DMS53 treated with DMSO at 0.1 percent for 48 hours (cell line): Measurements from ENCODE around the gene PPP4R3A.
"Not testable (repeated sequence)": the region's sequence is repeated elsewhere in the genome, so short reads cannot be mapped to it uniquely, and the experiment has no call there.

Experiments
- DNase-seq: peaks from one replicate; lab custom pipeline; 2025; ENCODE audit not compliant: unreplicated experiment; lab: John Stamatoyannopoulos, UW

PPP4R3A gene

DNA sequence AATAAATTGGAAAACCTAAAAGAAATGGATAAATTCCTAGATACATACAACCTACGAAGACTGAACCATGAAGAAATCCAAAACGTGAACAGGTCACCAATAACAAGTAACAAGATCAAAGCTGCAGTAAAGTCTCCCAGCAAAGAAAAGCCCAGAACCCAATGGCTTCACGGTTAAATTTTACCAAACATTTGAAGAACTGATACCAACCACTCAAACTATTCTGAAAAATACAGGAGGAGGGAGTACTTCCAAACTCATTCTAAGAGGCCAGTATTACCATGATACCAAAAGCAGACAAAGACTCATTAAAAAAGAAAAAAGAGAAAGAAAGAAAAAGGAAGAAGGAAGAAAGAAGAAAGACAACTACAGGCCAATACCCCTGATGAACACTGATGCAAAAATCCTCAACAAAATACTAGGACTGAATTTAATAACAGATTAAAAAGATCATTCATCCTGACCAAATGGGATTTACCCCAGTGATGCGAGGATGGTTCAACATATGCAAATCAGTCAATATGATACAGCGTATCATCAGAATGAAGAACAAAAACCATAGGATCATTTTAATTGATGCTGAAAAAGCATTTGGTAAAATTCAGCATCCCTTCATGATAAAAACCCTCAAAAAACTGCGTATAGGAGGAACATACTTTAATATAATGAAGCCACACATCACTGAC is 65.6 kb downstream of the PPP4R3A start:
- no peak for DNase-seq

DNA sequence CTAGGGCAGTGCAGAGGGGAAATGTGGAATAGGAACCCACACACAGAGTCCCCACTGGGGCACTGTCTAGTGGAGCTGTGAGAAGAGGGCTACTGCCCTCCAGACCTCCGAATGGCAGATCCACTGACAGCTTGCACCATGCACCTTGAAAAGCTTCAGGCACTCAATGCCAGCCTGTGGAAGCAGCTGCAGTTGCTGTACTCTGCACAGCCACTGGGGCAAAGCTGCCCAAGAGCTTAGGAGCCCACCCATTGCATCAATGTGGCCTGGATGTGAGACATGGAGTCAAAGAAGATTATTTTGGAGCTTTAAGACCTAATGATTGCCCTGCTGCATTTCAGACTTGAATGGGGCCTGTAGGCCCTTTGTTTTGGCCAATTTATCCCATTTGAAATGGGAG is 70.8 kb downstream of the PPP4R3A start:
- no peak for DNase-seq

- no peak for DNase-seq
Observed at GRCh38 chr14:91438845-91439244, 71.3 kb downstream of the PPP4R3A start.

DNA sequence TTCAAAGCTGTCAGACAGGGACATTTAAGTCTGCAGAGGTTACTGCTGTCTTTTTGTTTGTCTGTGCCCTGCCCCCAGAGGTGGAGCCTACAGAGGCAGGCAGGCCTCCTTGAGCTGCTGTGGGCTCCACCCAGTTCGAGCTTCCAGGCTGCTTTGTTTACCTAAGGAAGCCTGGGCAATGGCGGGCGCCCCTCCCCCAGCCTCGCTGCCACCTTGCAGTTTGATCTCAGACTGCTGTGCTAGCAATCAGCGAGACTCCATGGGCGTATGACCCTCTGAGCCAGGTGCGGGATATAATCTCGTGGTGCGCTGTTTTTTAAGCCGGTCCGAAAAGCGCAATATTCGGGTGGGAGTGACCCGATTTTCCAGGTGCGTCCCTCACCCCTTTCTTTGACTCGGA is 73.8 kb downstream of the PPP4R3A start:
- not testable (repeated sequence) for DNase-seq

GRCh38 chr14:91429385-91429784 is 80.7 kb downstream of the PPP4R3A start:
- DNase-seq = no peak

DNA sequence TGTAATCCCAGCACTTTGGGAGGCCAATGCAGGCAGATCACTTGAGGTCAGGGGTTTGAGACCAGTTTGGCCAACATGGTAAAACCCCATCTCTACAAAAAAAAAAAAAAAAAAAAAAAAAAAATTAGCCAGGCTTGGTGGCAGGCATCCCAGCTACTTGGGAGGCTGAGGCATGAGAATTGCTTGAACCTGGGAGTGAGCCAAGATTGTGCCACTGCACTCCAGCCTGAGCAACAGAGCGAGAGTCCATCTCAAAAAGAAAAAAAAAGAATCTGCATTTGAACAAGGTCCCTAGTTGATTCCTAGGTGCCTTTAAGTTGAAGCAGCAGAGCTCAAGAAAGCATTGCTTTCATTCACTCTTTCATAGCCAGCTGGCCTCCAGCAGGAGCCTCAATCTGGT is 81.2 kb downstream of the PPP4R3A start:
- DNase-seq = not testable (repeated sequence)

DNA sequence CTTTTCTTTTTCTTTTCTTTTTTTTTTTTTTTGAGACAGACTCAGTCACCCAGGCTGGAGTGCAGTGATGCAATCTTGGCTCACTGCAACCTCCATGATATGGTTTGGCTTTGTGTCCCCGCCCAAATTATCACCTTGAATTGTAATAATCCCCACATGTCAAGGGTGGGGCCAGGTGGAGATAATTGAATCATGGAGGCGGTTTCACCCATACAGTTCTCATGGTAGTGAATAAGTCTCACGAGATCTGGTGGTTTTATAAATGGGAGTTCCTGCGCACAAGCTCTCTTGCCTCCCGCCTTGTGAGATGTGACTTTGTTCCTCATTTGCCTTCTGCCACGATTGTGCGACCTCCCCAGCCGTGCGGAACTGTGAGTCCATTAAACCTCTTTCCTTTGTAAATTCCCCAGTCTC is 84.6 kb downstream of the PPP4R3A start:
- not testable (repeated sequence) for DNase-seq

- no peak for DNase-seq
Observed at GRCh38 chr14:91424813-91425530, 85.1 kb downstream of the PPP4R3A start.

GRCh38 chr14:91420686-91421085 is 89.4 kb downstream of the PPP4R3A start:
- DNase-seq = no peak

- DNase-seq = no peak
Observed at GRCh38 chr14:91419451-91419850, 90.7 kb downstream of the PPP4R3A start.

- no peak for DNase-seq
Observed at GRCh38 chr14:91419044-91419397, 91.1 kb downstream of the PPP4R3A start.

DNA sequence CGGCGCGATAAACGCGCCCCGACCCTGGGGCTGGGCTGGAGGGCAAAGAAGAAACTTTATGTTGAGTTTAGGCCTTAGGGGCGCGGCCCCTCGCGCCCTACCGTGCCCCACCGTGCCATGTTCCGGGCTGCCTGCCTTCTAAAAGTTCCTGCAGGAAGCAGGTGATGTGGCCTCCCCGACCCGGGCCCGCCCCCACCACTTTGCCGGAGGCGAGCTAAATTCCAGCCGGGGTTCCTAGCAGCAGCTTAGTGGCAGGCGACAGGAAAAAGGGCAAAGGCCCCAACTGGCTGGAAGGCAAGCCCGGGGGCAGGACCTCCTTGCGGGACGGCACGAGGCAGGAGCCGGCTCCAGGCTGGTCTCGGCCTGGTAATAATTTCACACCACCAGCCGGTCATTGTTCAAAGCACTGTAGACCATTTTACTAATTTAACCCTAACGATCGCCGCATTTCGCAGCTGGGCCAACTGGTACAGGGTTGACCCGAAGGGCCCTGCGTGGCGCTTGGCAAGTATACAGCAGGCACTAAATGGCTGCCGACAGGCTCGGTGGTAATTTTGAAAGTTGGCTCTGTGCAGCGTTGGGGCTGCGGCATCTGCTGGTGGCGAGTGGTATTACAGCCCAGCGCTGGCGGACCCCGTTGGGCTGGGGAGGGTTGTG is 91.6 kb downstream of the PPP4R3A start:
- DNase-seq = peak; percentile 41

DNA sequence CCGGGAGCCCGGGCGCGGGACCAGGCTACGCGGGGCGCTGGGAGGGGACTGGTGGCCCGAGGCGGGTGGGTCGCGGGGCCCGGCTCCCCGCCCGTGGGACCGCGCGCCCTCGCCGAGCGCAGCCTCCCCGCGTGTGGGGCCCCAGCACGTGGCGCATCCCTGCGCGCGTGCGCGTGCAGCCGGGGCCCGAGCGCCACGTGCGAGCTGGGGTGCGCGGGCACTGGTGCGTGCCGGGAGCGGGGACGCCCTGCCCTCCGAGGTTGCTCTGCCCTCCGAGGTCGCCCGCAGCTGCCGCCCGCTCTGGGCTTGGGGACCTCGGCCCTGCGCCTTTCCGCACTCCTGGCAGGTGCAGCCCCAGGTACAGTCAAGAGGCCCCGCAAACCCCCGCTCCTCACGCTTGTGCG is 92.1 kb downstream of the PPP4R3A start:
- DNase-seq = peak; percentile 21

DNA sequence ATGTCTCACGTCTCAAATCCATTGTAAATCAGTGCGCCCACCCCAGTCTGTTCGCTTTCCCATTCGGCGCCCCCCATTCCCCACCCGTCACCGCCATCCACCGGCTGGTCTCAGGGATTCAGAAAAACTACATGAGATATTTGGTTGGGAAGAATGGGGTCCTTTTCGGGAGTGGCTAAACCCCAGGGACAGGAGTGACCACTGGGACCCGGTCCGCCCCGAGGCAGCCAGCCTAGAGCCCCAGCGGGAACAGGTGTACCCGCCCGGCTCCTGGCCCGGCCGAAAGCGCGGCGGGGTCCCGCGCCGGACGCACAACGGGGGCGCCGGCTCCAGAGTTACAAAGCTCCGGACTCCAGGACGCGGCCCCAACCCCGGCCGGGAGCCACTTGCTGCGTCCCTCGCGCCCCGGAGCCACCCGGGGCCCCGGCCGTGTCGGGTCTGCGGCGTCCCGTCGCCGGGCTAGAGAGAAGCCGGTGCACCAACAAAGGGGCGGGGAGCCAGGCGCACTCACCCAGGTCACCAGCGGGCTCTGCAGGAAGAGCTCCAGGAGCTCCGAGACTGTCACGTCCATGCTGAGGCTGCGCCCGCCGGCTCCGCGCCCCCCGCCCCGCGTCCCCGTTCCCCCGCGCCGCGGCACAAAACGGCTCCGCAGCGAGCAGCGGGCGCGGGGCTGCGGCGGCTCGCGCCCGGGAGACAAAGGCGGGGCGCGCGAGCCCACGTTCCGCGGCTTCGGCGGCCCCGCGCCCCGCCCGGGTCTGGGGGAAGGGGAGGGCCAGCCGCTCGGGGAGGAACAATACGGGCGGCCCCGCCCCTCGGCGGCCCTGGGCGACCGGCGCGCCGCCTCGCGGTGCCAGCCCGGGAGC is 92.8 kb downstream of the PPP4R3A start, which contains the start of gene CCDC88C:
Gene CCDC88C, minus strand, starts transcription at position 701 of the 863 bp plus-strand sequence. Its CDS starts 130 bp downstream, at position 571.
- peak; percentile 52 for DNase-seq

DNA sequence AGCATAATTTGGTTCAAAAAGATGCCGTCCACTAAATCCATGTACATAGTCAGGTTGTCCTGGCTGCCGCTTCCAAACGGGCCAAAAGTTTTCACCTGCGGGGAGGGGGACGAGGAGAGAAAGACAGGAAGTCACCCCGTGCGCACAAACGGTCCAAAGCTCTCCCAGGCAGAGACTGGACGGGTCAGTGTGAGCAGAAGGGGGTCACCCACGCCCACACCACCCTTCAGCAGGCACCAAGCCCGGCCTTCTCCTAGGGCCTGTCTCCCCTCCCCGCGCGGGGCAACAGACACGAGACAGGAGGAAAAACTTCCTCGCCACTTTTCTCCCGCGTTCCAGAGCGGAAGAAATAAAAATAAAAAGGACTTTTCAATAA is 93.4 kb downstream of the PPP4R3A start:
- no peak for DNase-seq

DNA sequence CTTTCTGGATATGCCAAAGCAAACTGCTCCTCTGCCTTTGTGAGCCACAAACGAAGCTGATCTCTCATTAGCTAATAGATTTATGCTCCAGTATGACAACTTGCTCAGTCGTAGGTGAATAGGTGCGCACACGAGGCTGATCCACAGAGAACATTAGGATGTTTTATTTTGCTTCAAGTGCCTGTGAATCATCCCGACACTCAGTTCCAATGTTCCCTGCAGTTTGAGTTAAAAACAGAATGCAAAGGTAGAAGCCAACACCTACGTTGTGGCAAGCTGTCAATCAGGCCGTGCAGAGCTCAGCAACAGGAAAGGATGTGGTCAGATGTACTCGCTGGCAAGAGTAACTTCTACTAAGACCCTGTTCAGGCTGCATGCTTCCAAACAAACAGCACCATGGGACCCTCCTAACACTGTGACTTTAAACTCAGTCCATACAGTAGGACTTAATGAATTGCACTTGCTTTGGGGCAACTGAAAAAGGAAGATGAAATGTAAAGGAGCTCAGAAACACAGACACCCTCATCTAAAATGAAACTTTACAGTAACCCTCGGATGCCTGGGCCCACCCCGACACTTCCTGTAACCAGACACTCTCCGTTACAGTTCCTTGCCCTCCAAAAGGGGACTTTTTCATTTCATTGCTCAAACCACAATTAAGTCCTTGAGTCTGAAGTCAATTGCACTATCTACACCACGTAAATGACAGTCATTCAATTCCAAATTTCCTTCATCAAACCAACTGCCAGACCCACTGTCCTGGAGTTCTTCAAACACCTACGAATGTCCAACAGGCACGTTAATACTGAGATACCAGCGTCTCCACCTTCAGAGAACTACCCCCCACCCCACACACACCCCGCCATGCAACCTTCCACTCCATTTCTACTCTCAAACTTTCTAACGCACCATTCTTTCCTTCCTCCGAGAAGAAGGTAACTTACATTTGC is 94.0 kb downstream of the PPP4R3A start:
- DNase-seq = peak; percentile 28

DNA sequence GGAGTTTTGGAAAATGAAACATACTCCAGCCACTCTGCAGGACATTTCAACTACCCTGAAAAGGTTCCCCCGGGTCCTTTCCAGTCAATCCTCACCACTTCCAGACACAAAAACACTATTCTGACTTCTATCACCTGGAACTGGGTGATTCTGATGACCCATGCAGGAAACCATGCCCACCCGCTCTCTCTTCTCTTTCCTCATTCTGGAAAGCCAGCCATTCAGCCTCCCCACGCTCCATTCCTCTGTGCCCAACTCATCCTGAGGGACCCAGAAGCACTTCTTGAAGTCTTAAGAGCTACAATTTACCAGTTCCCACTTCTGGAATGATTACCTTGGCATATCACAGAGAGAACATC is 95.7 kb downstream of the PPP4R3A start:
- no peak for DNase-seq

GRCh38 chr14:91413547-91414474 is 96.3 kb downstream of the PPP4R3A start:
- peak; percentile 84 for DNase-seq

- no peak for DNase-seq
Observed at GRCh38 chr14:91412939-91413338, 97.2 kb downstream of the PPP4R3A start.
